HL-60 (cell line): ENCODE measurements around the gene DSC3.

ENCODE experiments used
- CTCF ChIP-seq: IDR thresholded peaks from one replicate; pipeline ENCODE4 v1.5.1; 2011; ENCODE audit warnings: low read length, control low read depth, inconsistent platforms; ENCODE audit not compliant: insufficient read depth
- GABPA ChIP-seq: IDR thresholded peaks from 2 replicates; pipeline ENCODE4 v1.6.1; 2012; ENCODE audit warnings: low read depth
- POLR2AphosphoS5 ChIP-seq: IDR thresholded peaks from 2 replicates; pipeline ENCODE4 v1.6.1; 2012; ENCODE audit warnings: low read depth
- TF ChIP-seq, protein P1 (sequence below): IDR thresholded peaks from 2 replicates; pipeline ENCODE4 v1.6.1; 2012; ENCODE audit warnings: low read depth; ENCODE audit not compliant: insufficient replicate concordance

- no peak for TF ChIP-seq GABPA
- no peak for TF ChIP-seq CTCF
- TF ChIP-seq POLR2AphosphoS5 = no peak
- TF ChIP-seq, protein P1, sequence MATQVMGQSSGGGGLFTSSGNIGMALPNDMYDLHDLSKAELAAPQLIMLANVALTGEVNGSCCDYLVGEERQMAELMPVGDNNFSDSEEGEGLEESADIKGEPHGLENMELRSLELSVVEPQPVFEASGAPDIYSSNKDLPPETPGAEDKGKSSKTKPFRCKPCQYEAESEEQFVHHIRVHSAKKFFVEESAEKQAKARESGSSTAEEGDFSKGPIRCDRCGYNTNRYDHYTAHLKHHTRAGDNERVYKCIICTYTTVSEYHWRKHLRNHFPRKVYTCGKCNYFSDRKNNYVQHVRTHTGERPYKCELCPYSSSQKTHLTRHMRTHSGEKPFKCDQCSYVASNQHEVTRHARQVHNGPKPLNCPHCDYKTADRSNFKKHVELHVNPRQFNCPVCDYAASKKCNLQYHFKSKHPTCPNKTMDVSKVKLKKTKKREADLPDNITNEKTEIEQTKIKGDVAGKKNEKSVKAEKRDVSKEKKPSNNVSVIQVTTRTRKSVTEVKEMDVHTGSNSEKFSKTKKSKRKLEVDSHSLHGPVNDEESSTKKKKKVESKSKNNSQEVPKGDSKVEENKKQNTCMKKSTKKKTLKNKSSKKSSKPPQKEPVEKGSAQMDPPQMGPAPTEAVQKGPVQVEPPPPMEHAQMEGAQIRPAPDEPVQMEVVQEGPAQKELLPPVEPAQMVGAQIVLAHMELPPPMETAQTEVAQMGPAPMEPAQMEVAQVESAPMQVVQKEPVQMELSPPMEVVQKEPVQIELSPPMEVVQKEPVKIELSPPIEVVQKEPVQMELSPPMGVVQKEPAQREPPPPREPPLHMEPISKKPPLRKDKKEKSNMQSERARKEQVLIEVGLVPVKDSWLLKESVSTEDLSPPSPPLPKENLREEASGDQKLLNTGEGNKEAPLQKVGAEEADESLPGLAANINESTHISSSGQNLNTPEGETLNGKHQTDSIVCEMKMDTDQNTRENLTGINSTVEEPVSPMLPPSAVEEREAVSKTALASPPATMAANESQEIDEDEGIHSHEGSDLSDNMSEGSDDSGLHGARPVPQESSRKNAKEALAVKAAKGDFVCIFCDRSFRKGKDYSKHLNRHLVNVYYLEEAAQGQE = no peak
These were observed 54.1 kb downstream of the DSC3 start for GRCh38 chr18:30988440-30988839.
